IPS-18a (cell line): Measurements from ENCODE around the gene PNPLA6.
"Not testable (repeated sequence)": the region's sequence is repeated elsewhere in the genome, so short reads cannot be mapped to it uniquely, and the experiment has no call there.

Experiments used
- H3K27ac ChIP-seq: one replicate; pipeline ENCODE4 v1.5.1; 2013; ENCODE audit warnings: low read length
- H3K27me3 ChIP-seq: one replicate; pipeline ENCODE4 v1.6.1; 2013; ENCODE audit warnings: mild to moderate bottlenecking, low read length; ENCODE audit not compliant: control insufficient read depth, insufficient read depth
- H3K36me3 ChIP-seq: one replicate; pipeline ENCODE4 v1.6.1; 2013; ENCODE audit warnings: low read depth, low read length; ENCODE audit not compliant: control insufficient read depth
- H3K4me1 ChIP-seq: one replicate; pipeline ENCODE4 v1.6.1; 2013; ENCODE audit warnings: low read depth, low read length; ENCODE audit not compliant: control insufficient read depth
- H3K4me3 ChIP-seq: one replicate; pipeline ENCODE4 v1.5.1; 2013; ENCODE audit warnings: low read length
- H3K9ac ChIP-seq: one replicate; pipeline ENCODE4 v1.6.1; 2013; ENCODE audit warnings: mild to moderate bottlenecking, low read length, moderate library complexity
- H3K9me3 ChIP-seq: one replicate; pipeline ENCODE4 v1.6.1; 2013; ENCODE audit warnings: low read depth, low read length; ENCODE audit not compliant: control insufficient read depth

Gene PNPLA6

DNA sequence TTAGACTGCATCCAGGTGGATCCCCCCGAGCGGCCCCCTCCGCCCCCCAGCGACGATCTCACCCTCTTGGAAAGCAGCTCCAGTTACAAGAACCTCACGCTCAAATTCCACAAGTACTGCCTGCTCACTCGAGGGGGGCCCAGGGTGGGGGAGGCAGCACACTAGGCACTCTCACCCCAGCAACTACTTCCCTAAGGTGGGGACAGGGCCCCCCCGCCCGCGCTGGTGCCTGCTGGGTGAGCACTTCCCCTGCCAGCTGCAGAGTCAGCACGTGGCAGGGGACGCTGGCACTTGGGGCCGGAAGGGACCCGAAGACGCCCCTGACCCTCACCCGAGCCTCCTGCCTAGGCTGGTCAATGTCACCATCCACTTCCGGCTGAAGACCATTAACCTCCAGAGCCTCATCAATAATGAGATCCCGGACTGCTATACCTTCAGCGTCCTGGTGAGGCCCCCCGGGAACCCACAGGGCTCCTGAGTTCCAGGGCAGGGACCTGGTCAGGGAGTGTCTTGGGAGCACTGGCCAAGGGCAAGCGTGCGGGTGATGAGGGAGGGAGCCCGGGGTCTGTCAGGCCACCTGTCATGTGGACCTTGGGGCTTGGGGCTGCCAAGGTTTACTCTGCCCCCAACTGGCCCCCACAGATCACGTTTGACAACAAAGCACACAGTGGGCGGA lies 7.9 kb upstream of the PNPLA6 start:
- Histone ChIP-seq H3K27me3 (no peaks in the 10 kb centered on the region), H3K27ac (no peak overlapping the region), H3K4me1 (no peaks in the 10 kb centered on the region), H3K9me3 (no peaks in the 10 kb centered on the region), H3K9ac (no peak overlapping the region), H3K36me3 (no peaks in the 10 kb centered on the region), H3K4me3 (no peak overlapping the region)

DNA sequence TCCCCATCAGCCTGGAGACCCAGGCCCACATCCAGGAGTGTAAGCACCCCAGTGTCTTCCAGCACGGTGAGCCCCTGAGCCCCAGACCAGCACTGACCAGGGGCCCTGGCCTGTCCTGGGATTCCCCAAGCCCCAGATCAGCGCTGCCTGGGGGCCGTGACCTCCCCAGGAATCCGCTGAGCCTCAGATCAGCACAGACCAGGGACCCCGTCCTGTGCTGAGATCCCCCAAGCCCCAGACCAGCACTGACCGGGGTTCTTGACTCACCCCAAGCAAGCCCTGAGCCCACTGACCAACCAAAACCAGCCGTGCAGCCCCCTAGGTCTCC lies 7.4 kb upstream of the PNPLA6 start:
- H3K36me3 ChIP-seq = no peaks in the 10 kb centered on the region
- H3K4me1 ChIP-seq = no peaks in the 10 kb centered on the region
- H3K9me3 ChIP-seq = no peaks in the 10 kb centered on the region
- no peak overlapping the region for H3K4me3 ChIP-seq
- H3K9ac ChIP-seq = no peak overlapping the region
- H3K27me3 ChIP-seq = no peaks in the 10 kb centered on the region
- H3K27ac ChIP-seq = no peak overlapping the region

DNA sequence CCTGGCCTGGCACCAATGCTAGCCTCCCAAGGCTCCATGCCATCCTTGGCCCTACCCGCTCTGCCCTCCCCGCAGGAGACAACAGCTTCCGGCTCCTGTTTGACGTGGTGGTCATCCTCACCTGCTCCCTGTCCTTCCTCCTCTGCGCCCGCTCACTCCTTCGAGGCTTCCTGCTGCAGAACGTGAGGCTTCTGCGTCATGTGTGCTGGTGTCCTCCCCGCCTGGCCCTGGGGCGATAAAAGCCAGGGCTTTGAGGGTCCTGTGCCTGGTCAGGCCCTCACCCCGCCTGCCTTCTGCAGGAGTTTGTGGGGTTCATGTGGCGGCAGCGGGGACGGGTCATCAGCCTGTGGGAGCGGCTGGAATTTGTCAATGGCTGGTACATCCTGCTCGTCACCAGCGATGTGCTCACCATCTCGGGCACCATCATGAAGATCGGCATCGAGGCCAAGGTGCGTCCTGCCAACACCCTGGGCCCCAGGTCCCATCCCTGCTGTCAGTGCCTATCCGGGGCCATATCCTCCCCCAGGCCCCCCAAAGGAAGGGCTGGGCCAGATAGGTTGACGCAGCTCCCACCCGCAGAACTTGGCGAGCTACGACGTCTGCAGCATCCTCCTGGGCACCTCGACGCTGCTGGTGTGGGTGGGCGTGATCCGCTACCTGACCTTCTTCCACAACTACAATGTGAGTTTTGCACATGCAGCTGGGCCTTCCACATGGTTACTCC lies 6.8 kb upstream of the PNPLA6 start:
- Histone ChIP-seq H3K4me1 (no peaks in the 10 kb centered on the region), H3K4me3 (no peak overlapping the region), H3K27me3 (no peaks in the 10 kb centered on the region), H3K9me3 (no peaks in the 10 kb centered on the region), H3K9ac (no peak overlapping the region), H3K27ac (no peak overlapping the region), H3K36me3 (no peaks in the 10 kb centered on the region)

DNA sequence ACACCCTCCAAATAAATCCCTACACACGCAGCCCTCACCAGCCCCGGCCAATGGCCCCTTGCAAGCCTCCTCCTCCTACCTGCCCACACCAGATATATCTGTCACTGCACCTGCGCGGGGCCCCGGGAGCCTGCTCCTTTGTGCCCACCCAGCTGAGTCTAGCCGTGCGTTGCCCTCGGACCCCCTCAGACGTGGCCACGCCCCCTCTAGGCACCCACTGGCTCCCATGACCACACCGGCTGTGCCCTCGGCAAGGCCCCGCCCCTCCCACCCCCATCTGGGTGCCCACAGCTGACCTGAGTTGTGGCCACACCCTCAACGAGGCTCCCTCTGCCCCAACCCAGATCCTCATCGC lies 6.3 kb upstream of the PNPLA6 start:
- H3K27me3 ChIP-seq = no peaks in the 10 kb centered on the region

DNA sequence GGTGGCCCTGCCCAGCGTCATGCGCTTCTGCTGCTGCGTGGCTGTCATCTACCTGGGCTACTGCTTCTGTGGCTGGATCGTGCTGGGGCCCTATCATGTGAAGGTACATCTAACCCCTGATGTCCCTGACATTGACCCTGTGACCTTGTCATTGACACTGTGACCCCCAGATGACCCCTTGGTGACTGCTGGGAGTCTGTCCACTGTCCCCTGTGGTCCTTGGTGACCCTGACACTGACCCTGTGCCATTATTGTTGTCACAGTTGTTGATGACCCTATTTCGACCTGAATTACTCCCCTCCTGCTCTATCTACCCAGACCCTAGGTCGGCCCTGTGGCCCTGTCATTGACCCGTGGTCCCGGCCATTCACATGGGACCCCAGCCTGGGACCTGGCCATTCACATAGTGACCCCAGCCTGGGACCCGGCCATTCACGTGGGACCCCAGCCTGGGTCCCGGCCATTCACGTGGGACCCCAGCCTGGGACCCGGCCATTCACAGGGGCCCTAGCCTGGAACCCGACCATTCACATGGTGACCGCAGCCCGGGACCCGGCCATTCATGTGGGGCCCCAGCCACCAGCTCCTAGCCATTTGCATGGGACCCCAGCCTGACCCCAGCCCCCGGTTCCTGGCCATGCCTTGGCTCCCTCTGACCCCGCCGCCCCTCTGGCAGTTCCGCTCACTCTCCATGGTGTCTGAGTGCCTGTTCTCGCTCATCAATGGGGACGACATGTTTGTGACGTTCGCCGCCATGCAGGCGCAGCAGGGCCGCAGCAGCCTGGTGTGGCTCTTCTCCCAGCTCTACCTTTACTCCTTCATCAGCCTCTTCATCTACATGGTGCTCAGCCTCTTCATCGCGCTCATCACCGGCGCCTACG lies 5.7 kb upstream of the PNPLA6 start:
- H3K36me3 ChIP-seq = no peaks in the 10 kb centered on the region

More for the DNA sequence above, 6.3 kb upstream of the PNPLA6 start:
- no peaks in the 10 kb centered on the region for H3K4me1 ChIP-seq
- no peaks in the 10 kb centered on the region for H3K9me3 ChIP-seq
- H3K36me3 ChIP-seq = no peaks in the 10 kb centered on the region
- H3K4me3 ChIP-seq = no peak overlapping the region
- no peak overlapping the region for H3K9ac ChIP-seq
- no peak overlapping the region for H3K27ac ChIP-seq

DNA sequence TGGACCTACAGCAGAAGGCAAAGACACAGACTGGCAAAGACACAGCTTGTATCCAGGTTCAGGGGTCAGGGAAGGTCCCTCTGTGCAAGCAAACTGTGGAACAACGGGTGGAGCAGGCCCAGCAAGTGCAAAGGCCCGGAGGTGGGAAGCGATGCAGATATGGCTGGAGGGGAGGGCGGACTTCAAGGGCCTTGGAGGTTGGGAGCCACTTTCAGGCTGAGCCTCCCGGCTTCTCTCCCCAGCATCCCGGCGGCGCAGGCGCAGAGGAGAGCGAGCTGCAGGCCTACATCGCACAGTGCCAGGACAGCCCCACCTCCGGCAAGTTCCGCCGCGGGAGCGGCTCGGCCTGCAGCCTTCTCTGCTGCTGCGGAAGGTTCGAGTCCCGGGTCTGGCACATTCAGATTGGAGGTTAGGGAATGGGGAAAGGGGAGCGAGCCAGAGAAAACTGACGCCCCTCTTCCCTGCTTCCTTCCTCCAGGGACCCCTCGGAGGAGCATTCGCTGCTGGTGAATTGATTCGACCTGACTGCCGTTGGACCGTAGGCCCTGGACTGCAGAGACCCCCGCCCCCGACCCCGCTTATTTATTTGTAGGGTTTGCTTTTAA lies 2.1 kb upstream of the PNPLA6 start:
- Histone ChIP-seq H3K4me1 (no peaks in the 10 kb centered on the region), H3K4me3 (peak overlapping the region; percentile 94), H3K9ac (peak overlapping the region; percentile 68), H3K27me3 (no peaks in the 10 kb centered on the region), H3K36me3 (no peaks in the 10 kb centered on the region), H3K27ac (peak overlapping the region; percentile 54), H3K9me3 (no peaks in the 10 kb centered on the region)

More for the DNA sequence above, 5.7 kb upstream of the PNPLA6 start:
- no peaks in the 10 kb centered on the region for H3K9me3 ChIP-seq
- no peak overlapping the region for H3K27ac ChIP-seq
- no peaks in the 10 kb centered on the region for H3K27me3 ChIP-seq
- H3K4me1 ChIP-seq = no peaks in the 10 kb centered on the region
- H3K9ac ChIP-seq = no peak overlapping the region
- no peak overlapping the region for H3K4me3 ChIP-seq

DNA sequence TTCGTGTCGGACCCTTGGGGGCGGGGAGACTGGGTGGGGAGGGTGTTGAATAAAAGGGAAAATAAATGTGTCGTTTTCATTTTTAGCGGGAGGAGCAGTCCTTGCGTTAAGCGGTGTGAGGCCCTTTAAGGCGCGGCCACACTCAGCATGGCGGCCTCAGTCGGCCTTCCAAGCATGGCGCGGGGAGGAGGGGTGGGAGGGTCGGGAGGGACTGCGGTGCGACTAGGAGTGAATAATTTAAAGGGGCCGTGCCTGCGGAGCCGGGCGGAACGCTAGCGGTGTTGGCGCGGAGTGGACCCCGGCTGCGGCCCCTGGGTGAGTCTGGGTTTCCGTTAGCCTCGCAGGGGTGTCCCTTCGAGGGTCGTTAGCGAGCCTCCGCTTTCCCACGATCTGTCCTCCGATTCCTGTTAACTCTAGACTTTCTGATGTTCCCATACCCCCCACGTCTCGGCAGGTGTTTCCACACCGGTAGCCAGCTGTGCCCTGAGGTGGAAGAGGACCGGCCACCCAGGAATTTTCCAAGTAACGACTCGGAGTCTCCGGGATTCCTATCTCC lies 1.5 kb upstream of the PNPLA6 start:
- Histone ChIP-seq H3K9ac (peak overlapping the region; percentile 68), H3K27ac (peak overlapping the region; percentile 54), H3K9me3 (no peaks in the 10 kb centered on the region), H3K36me3 (no peaks in the 10 kb centered on the region), H3K27me3 (no peaks in the 10 kb centered on the region), H3K4me3 (peak overlapping the region; percentile 94), H3K4me1 (no peaks in the 10 kb centered on the region)

DNA sequence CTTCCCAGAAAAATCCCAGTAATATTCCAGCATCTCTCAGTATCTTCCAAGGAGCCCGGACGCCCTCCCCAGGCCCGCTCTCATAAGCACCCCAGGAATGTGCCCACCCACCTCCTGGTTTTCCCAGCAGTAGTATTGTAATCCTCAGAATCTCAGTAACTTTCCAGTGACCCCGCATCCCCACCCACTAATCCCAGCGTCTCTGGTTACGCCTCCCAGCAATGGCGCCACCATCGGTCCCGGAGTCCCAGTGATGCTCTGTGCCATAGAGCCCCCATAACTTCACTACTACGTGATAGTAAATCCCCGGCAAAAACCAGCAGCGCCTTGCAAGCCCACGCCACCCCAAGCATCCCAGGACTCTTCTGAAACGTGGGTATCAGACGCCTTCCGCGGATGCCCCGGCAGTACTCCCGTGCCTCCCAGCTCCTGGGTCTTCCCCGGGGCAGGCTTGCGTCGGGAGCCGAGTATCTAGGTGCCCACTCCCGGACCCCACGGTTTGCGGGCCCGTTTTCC lies 928 bp upstream of the PNPLA6 start:
- Histone ChIP-seq H3K9ac (peak overlapping the region; percentile 45), H3K27ac (no peak overlapping the region), H3K4me1 (no peaks in the 10 kb centered on the region)

DNA sequence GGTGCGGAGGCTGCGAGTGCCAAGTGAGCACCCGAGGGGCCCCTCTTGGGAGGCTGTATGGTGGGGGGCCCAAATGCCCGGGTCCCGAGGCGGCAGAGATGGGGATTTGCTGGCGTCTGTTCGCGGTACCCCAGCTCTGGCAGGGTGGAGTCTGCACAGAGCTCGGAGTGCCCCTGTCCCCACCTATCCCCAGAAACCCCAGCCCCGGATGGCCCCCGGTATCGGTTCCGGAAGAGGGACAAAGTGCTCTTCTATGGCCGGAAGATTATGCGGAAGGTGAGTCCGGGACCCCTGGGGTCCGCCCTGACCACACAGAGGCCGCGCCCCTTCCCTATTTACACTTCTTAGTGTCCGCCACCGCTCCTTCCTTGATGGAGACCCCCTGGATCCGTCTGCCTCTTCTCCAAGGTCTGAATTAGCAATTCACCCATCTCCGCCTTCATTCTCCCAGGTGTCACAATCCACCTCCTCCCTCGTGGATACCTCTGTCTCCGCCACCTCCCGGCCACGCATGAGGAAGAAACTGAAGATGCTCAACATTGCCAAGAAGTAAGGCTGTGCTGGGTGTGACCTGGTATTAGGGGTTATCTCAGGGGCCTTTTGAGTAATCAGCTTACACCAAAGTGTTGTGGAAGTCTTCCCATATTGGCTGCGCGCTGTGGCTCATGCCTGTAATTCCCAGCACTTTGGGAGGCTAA lies 630 bp downstream of the PNPLA6 start:
- no peak overlapping the region for H3K27ac ChIP-seq
- no peaks in the 10 kb centered on the region for H3K9me3 ChIP-seq
- H3K4me1 ChIP-seq = no peaks in the 10 kb centered on the region
- peak overlapping the region; percentile 94 for H3K4me3 ChIP-seq
- H3K36me3 ChIP-seq = peaks cover 4% of the 10 kb centered on the region
- H3K9ac ChIP-seq = peak overlapping the region; percentile 45
- no peaks in the 10 kb centered on the region for H3K27me3 ChIP-seq

More for the DNA sequence above, 928 bp upstream of the PNPLA6 start:
- Histone ChIP-seq H3K4me3 (peak overlapping the region; percentile 94), H3K27me3 (no peaks in the 10 kb centered on the region), H3K9me3 (no peaks in the 10 kb centered on the region), H3K36me3 (no peaks in the 10 kb centered on the region)

DNA sequence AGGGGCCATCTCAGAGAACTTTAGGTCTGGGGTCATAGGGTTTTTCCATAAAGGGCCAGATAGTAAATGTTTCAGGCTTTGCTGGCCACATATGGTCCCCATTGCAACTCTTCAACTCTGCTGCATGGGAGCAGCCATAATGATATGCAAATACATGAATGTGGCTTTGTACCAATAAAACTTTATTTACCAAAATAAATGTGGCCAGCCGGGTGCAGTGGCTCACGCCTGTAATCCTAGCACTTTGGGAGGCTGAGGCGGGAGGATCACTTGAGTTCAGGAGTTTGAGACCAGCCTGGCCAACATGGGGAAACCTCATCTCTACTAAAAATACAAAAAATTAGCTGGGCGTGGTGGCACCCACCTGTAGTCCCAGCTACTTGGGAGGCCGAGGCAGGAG lies 3.5 kb downstream of the PNPLA6 start:
- not testable (repeated sequence) for H3K9me3 ChIP-seq, H3K4me3 ChIP-seq, H3K4me1 ChIP-seq, H3K9ac ChIP-seq, H3K27me3 ChIP-seq, H3K27ac ChIP-seq
- H3K36me3 ChIP-seq = peaks cover 14% of the 10 kb centered on the region
